Heart left ventricle (tissue), 16 donors: Measurements from ENCODE around the gene PRR7. TPM values are rescaled to one million over a fixed set of nuclear protein-coding genes. Genes with fewer than 3 reads are reported as not detected.
A peak's percentile ranks its signal among the peaks of the same experiment; 100 is the strongest.

ENCODE experiments used
- ATAC-seq, 4 donors: fragments of 200-7000 bp; cut with Tn5 transposase; one replicate each; pipeline ENCODE4 v1.9.1; 2020 to 2022; ENCODE audit warnings: moderate library complexity in 4 of 4, mild to moderate bottlenecking in 3 of 4, moderate number of reproducible peaks in 1 of 4
- DNase-seq, 5 donors: peaks; one replicate each; pipeline ENCODE4 v3.0.0-alpha.2; 2020
- H3K27ac ChIP-seq, 12 donors: fragments of 200-600 bp; sonication (generic) in 4 of 12; one replicate each; pipeline versions ENCODE4 v1.5.0 to v1.8.0; 2016 to 2022; ENCODE audit warnings: mild to moderate bottlenecking in 2 of 12
- H3K27me3 ChIP-seq, 9 donors: fragments of 200-600 bp; sonication (generic) in 2 of 9; one replicate each; pipeline versions ENCODE4 v1.5.1 to v1.8.0; 2016 to 2022; ENCODE audit warnings: mild to moderate bottlenecking in 3 of 9
- H3K36me3 ChIP-seq, 9 donors: fragments of 200-600 bp; sonication (generic) in 2 of 9; one replicate each; pipeline versions ENCODE4 v1.5.0 to v1.8.0; 2018 to 2022; ENCODE audit warnings: mild to moderate bottlenecking in 2 of 9
- H3K4me1 ChIP-seq, 12 donors: fragments of 200-600 bp; sonication (generic) in 4 of 12; one replicate each; pipeline versions ENCODE4 v1.5.0 to v1.8.0; 2016 to 2022; ENCODE audit warnings: mild to moderate bottlenecking in 3 of 12
- H3K4me3 ChIP-seq, 12 donors: fragments of 200-600 bp; sonication (generic) in 4 of 12; one replicate each; pipeline versions ENCODE4 v1.5.0 to v1.8.0; 2017 to 2022; ENCODE audit warnings: mild to moderate bottlenecking in 9 of 12, moderate library complexity in 4 of 12
- H3K9me3 ChIP-seq, 12 donors: fragments of 200-600 bp; sonication (generic) in 4 of 12; one replicate each; pipeline versions ENCODE4 v1.5.0 to v1.8.0; 2016 to 2022; ENCODE audit warnings: mild to moderate bottlenecking in 1 of 12
- POLR2A ChIP-seq, 2 donors: fragments of 450-650 bp; IDR thresholded peaks; one replicate each; pipeline ENCODE4 v1.6.1; 2017; ENCODE audit warnings: antibody characterized with exemption in 2 of 2, mild to moderate bottlenecking in 2 of 2, moderate library complexity in 2 of 2
- WGBS, 4 donors: extraction: QIAGEN DNeasy Blood & Tissue Kit in 2 of 4; methylation state at CpG; one replicate each; pipeline versions ENCODE4 v1.1.5 to v1.1.7; 2013 to 2018; 5-methylcytosine and 5-hydroxymethylcytosine counted together
- intact Hi-C, 10 donors: fragments of 100-400 bp; cut with DNase I; formaldehyde crosslinking; loops; one replicate each; pipeline versions ENCODE4 v1.11.1 to v1.14.2; 2022
- polyA plus RNA-seq, 2 donors: library from polyadenylated mRNA; stranded (reverse); fragments of 200-250 nt; gene quantifications; one replicate each; pipeline ENCODE4 v1.2.3, GENCODE V29; 2013
- total RNA-seq, 9 donors: library from RNA; depleted of rRNA in 2 of 9; stranded (reverse); fragments of >200 nt in 2 of 9; fragmentation: NEBNext Ultra II Directional in 3 of 9; extraction: Animal tissue kit (Norgen Biotek cat#: 25700) in 3 of 9; gene quantifications; one replicate each; pipeline versions ENCODE4 v1.1.0 to v1.2.4, GENCODE V29; 2016 to 2023
- TF ChIP-seq, protein P1 (sequence below), 12 donors: fragments of 200-600 bp; sonication (generic) in 4 of 12; IDR thresholded peaks; one replicate each; pipeline versions ENCODE4 v1.5.0 to v1.8.0; 2018 to 2022; ENCODE audit warnings: antibody characterized with exemption in 12 of 12, mild to moderate bottlenecking in 5 of 12
- donor health status: ischemic (EF 13 %, LVEDD 7.1; RV severe dilation, severe dysfunction).
- donor health status: healthy with polysubstance abuse.
- donor health status: DM: no; HTN: yes; CAD: no.
- donor health status: DM: no; HTN: no; CAD: no.
- donor health status: ischemic (EF 25% LVEDD 6.9; RV normal size, moderate dysfunction).
- donor health status: ischemic (EF 25% LVEDD 5.7; RV mildly dilated, moderate dysfunction).
- donor health status: healthy.
- donor health status: DM: yes; HTN: yes; CAD: no.
- donor health status: ischemic (EF 35%, LVEDD 5.7; RV mildly dilated, moderate dysfunction).
- donor health status: nonischemic (EF 11% LVEDD 7.7; RV severe dilation, severe dysfunction).
- donor health status: DM: yes; HTN: yes; CAD: no.
- donor health status: PGD.
- donor health status: ischemic (EF 29% LVEDD 5.4; RV normal size, mild dysfunction).
- donor health status: nonischemic (EF 23%, LVEDD 6.1; RV moderate dilation, normal function).

PRR7 gene
- total and polyA plus RNA-seq, 11 donors = 0.82 to 5.0 (median 1.5) TPM

DNA sequence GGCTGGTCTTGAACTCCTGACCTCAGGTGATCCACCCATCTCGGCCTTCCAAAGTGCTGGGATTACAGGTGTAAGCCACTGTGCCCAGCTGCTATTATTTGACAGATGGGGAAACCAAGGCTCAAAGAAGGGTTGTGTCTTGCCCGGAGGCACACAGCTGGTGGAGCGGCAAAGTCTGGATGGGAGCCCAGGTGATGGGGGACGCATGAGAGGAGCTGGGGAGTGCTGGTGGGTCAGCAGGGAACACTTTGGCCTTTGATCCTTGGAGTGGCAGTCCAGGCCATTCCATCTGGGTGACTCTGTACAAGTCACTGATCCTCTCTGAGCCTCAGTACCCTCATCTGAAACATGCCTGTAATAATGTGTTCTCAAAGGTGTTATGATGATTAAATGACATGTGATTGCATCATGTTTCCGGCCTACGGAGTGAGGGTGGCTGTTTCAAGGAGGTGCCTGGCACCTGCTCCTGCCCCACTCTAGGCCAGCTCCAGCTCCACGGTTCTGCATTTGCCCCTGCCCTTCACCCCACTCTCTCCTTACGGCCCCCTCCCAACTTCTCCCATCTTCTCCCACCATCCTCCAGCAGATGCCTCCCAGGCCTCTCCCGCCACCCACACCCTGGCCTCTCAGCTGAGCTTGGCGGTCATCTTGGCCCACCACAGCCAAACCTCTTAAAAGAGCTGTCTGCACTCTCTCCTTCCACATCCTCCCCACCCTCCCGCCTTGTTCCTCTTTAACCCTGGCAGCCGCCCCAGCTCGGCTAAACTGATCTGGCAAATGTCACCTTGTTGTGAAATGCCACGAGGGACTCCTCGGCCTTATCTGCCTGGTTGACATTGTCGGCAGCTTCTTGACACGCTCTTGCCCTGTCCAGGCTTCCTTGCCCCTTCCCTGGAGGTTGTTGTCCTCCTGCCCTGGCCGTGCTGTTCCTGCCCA, 32.4 kb downstream of the PRR7 start:
- peak; percentile 87 to 94 (median 89) for DNase-seq
- TF ChIP-seq, protein P1, sequence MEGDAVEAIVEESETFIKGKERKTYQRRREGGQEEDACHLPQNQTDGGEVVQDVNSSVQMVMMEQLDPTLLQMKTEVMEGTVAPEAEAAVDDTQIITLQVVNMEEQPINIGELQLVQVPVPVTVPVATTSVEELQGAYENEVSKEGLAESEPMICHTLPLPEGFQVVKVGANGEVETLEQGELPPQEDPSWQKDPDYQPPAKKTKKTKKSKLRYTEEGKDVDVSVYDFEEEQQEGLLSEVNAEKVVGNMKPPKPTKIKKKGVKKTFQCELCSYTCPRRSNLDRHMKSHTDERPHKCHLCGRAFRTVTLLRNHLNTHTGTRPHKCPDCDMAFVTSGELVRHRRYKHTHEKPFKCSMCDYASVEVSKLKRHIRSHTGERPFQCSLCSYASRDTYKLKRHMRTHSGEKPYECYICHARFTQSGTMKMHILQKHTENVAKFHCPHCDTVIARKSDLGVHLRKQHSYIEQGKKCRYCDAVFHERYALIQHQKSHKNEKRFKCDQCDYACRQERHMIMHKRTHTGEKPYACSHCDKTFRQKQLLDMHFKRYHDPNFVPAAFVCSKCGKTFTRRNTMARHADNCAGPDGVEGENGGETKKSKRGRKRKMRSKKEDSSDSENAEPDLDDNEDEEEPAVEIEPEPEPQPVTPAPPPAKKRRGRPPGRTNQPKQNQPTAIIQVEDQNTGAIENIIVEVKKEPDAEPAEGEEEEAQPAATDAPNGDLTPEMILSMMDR (IDR thresholded peaks at IDR 0.05) = no peak
- no peak for TF ChIP-seq POLR2A (IDR thresholded peaks at IDR 0.05)
- peaks cover 0 to 27% (median 12%) of the 10 kb centered on the region in 9 donors for H3K36me3 ChIP-seq
- H3K4me3 ChIP-seq = peak overlapping the region in 1 of 12 donors; percentile 29
- peak; percentile 86 to 92 (median 90) for ATAC-seq
- WGBS, 4 donors = 19 to 28% (median 26%) methylated on average over 18 of the region's 18 CpGs
- H3K9me3 ChIP-seq = no peaks in the 10 kb centered on the region
- H3K27me3 ChIP-seq = peaks cover 0 to 9% (median 0%) of the 10 kb centered on the region in 9 donors
- intact Hi-C loops = loop anchor here in 1 of 10 donors (2.0 kb wide), 1 partner anchor 18 kb away; the partner anchor contains the start of gene PDLIM7
- H3K4me1 ChIP-seq = peaks cover 0 to 49% (median 26%) of the 10 kb centered on the region in 12 donors
- peak overlapping the region in 11 of 12 donors; percentile 3 to 89 (median 54) for H3K27ac ChIP-seq

DNA sequence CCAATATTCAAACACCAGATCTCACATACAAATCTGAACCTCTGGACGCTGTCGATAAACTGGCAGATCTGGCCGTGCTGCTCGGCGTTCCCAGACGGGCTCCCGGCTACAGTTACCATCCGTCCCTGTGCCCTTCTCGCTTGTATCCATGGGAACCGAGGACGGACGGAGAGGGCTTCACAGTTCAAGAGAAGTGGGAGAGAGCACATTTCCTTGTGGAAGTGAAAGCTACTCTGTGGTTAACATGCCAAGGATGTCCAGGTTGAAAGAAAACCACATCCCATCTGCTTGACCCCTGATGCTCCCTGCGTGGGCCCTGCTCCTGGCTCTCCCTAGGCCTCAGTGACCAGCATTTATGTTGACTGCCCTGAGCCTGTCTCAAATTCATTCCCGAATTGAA, 33.2 kb downstream of the PRR7 start:
- ATAC-seq (peak; percentile 0 to 26 (median 7)), DNase-seq (peak in 2 of 5 donors; percentile 40 to 65)
- peak overlapping the region; percentile 3 to 89 (median 48) for H3K27ac ChIP-seq
- peak overlapping the region in 1 of 12 donors; percentile 29 for H3K4me3 ChIP-seq
- WGBS, 4 donors = 31 to 48% (median 38%) methylated on average over 13 to 14 of the region's 14 CpGs
- peaks cover 0 to 29% (median 15%) of the 10 kb centered on the region in 9 donors for H3K36me3 ChIP-seq
- no peaks in the 10 kb centered on the region for H3K9me3 ChIP-seq
- peaks cover 0 to 9% (median 0%) of the 10 kb centered on the region in 9 donors for H3K27me3 ChIP-seq
- TF ChIP-seq POLR2A (IDR thresholded peaks at IDR 0.05) = no peak
- TF ChIP-seq, protein P1 (IDR thresholded peaks at IDR 0.05) = no peak
- intact Hi-C loops = loop anchor here in 1 of 10 donors (2.0 kb wide), 1 partner anchor 17 kb away; the partner anchor contains the start of gene PDLIM7
- H3K4me1 ChIP-seq = peaks cover 0 to 45% (median 23%) of the 10 kb centered on the region in 12 donors

DNA sequence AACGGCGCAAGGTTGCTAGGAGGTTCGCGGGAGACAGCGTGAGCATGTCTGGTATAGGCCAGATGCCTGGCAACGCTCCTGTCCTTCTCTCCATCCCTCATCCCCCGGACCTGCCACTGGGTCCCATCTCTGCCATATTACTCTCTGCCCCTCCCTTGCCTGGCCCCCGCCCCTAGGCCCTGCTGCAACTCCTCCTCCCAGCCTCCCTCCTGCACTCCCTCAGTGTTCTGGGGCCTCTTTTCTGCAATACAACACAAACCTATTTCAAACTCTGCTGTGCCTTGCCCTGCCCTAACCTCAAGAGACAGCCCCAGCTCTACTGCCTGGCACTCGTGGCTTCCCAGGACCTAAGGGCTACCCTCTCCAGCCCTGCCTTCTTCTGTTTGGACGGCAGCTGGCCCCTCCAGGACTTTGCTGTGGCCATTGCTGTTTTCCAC, 35.8 kb downstream of the PRR7 start:
- TF ChIP-seq, protein P1 (IDR thresholded peaks at IDR 0.05) = no peak
- no peak for TF ChIP-seq POLR2A (IDR thresholded peaks at IDR 0.05)
- DNase-seq = peak in 1 of 5 donors; percentile 48
- Histone ChIP-seq H3K9me3 (no peaks in the 10 kb centered on the region), H3K27ac (peak overlapping the region in 1 of 12 donors; percentile 89), H3K4me3 (no peak overlapping the region), H3K27me3 (no peaks in the 10 kb centered on the region), H3K36me3 (peaks cover 0 to 54% (median 37%) of the 10 kb centered on the region in 9 donors), H3K4me1 (peaks cover 0 to 34% (median 20%) of the 10 kb centered on the region in 12 donors)
- intact Hi-C loops = no loop called here
- WGBS, 4 donors = 93 to 94% (median 93%) methylated on average over 10 of the region's 10 CpGs
- no peak for ATAC-seq

DNA sequence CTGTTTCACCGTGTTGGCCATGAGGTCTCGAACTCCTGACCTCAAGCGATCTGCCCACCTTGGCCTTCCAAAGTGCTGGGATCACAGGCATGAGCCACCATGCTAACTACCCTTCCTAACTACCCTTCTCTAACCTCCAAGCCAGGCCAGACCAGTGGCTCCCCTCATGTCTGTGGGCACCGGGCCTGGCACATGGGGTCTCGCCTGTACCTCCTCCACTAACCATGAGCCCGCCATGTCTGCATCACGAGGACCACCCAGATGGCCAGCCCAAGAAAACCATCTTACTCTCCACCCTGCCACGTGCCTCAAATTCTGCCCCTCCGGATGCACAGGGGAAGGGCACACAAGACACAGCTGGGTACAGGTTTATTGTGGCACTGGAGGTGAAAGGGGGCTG, 36.4 kb downstream of the PRR7 start:
- DNase-seq (peak in 1 of 5 donors; percentile 54), ATAC-seq (no peak)
- no peaks in the 10 kb centered on the region for H3K9me3 ChIP-seq
- no peaks in the 10 kb centered on the region for H3K27me3 ChIP-seq
- no peak for TF ChIP-seq POLR2A (IDR thresholded peaks at IDR 0.05)
- TF ChIP-seq, protein P1 (IDR thresholded peaks at IDR 0.05) = no peak
- no peak overlapping the region for H3K4me3 ChIP-seq
- peak overlapping the region in 1 of 12 donors; percentile 89 for H3K27ac ChIP-seq
- H3K36me3 ChIP-seq = peaks cover 0 to 61% (median 43%) of the 10 kb centered on the region in 9 donors
- intact Hi-C loops = no loop called here
- H3K4me1 ChIP-seq = peaks cover 0 to 34% (median 20%) of the 10 kb centered on the region in 12 donors
- WGBS, 4 donors = 94 to 99% (median 95%) methylated on average over 9 of the region's 9 CpGs
